ENCODE data around the gene AKAP12.

The AKAP12 gene

GRCh38 chr6:151240036-151240685, 394 bp downstream of the AKAP12 start:
- DNase-seq: peak; percentile 89

DNA sequence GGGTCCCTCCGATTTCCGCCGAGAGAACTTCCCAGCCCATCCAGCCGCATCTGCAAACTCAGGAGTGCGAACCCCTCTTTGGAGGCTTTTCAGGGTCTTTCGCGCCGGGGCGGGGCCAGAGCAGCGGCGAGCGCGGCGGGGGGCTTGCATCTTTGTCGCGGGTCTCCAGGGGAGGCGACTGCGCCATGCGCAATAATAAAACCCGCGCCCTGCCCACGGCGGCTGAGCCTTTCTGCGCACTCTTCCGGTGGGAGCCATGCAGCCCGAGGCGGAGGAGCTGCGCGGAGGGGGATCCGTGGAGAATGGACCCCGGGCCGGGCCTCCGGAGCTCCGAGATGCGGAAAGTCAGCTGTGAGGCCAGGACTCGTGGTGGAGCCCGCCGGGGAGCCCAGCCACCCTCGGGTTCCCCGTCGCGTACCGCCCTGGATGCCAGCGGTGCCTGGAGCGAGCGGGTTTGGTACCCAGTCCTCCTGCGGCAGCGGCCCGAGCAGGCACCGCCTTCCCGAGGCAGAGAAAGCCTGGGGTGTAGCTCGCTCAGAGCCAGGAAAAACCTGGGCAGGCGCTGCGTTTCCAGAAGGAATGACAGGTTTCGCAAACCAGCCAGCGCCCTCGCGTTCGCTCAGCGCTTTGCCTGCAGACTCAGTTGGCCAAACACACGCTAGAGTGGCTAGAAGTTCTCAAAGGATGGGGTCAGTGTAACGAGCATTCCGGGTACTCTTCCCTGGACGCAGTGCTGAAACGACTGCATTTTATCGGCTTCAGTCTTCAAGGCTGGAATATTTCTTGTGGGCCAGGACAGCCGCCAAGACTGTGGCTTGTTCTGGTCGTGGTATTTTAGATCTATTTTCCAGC, 1.2 kb downstream of the AKAP12 start:
- peak; percentile 64 for DNase-seq

DNA sequence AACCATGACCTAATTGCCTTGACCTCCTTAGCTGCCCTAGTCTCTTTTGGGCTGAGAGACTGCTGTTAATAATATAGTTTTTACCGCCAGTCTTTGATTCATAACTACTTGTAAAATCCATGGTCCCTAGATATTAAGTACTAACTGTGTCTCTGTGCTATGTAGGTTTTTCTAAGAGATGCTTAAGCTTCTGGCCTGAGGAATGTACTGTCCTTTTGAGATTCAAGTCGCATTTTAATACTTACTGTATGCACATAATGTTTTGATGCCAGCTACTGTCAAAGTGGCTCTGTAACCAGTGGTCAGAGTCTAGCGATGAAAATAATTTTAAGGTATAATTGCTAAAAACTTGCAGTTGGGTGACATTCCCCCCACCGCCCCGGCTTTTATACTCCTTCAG, 2.1 kb downstream of the AKAP12 start:
- no peak for DNase-seq

DNA sequence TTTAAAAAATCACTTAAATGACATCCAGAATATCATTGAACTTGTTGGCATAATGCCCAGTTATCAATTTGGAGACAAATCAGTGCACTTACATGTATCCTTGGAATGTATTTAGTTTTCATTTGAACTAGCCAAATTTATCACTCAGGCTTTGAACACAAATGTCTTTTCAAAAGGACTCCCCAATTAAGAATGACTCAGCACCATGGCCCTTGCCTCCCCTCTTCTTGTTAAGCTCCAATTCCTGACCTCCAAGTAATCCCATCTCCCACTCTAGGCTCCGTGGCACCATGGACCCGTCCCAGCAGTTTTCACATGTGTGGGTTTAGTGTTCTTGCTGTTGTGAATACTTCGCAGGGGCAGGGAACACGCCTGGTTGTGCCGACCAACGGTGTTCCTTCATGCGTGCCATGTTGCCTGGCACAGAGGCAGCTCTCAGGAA, 2.7 kb downstream of the AKAP12 start:
- no peak for DNase-seq

- no peak for DNase-seq
These were observed 3.7 kb downstream of the AKAP12 start for GRCh38 chr6:151243481-151243880.

- DNase-seq: no peak
These were observed 7.7 kb downstream of the AKAP12 start for GRCh38 chr6:151247490-151247889.

DNA sequence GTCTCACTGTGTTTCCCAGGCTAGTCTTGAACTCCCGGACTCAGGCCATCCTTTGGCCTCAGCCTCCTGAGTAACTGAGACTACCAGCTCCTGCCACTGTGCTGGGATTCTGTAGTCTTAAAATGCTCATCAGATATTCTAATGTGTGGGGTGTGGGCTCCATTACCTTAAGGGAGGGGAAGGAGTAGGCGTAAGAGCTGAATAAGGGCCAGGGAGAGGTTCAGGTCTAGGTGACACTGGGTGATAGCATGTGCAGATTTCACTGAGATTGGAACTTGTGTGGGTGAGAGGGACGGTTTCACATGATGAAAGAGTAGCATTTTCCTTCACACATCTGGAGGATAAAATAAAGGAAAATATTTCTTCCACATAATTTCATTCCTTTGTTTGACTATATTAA, 8.5 kb downstream of the AKAP12 start:
- DNase-seq: no peak

- no peak for DNase-seq
These were observed 12.9 kb downstream of the AKAP12 start for GRCh38 chr6:151252634-151253033.

DNA sequence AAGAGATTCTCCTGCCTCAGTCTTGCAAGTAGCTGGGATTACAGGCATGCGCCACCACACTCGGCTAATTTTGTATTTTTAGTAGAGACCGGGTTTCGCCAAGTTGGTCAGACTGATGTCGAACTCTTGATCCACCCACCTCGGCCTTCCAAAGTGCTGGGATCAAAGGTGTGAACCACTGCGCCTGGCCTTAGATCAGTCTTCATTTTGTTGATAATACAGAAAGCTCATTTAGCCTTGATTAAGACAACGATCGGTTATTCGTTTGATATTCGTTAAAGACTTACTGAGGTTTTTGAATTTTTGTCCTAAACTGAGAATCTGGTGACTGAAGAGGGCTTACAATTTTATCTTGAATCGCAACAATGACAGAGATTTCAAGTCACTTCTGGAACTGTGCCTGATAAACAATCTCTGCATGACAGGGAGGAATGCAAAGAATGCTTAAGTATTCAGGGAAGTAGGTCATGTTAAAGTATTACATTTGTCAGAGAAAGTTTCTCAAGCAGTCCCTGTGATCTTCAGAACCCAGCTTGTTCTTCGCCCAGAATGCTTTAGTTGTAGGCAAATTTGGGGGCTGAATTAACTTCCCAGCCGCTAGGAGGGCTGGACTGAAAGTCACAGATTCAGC, 14.8 kb downstream of the AKAP12 start:
- DNase-seq: no peak

GRCh38 chr6:151255811-151256210, 16.0 kb downstream of the AKAP12 start:
- no peak for DNase-seq

GRCh38 chr6:151257985-151258445, 18.2 kb downstream of the AKAP12 start:
- no peak for DNase-seq

- DNase-seq: no peak
These were observed 20.4 kb downstream of the AKAP12 start for GRCh38 chr6:151260205-151260604.

- DNase-seq: no peak
These were observed 23.3 kb downstream of the AKAP12 start for GRCh38 chr6:151263035-151263434.

- DNase-seq: peak; percentile 37
These were observed 24.2 kb downstream of the AKAP12 start for GRCh38 chr6:151263967-151264366.

GRCh38 chr6:151265282-151265681, 25.5 kb downstream of the AKAP12 start:
- no peak for DNase-seq

DNA sequence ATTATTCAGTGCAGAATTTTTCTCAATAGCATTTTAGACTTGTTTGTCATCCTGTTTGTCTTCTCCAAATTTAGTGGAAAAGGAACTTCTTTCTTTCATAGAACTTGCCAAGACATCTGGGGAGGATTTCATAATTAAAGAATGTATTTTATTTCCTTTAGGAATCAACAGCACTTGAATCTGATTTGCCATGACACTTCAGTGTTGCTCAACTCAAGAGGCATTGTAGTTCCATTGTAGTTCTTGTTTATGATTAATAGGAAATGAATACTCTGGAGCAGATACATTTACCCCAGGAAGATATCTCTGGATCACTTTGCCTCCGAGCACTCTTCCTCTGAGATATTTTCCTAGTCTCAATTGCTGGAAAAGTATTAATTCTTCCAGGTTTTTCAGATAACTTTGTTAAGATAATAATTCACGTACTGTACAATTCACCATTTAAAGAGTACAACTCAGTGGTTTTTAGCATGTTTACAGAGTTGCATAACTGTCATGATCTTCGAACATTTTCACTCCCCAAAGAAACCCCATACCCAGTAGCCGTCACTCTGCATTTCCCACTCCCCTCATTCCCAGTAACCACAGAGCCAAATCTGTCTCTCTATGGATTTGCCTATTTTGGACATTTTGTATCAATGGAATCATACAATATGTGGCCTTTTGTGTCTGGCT, 29.7 kb downstream of the AKAP12 start:
- no peak for DNase-seq

- DNase-seq: no peak
These were observed 35.4 kb downstream of the AKAP12 start for GRCh38 chr6:151275121-151275520.

DNA sequence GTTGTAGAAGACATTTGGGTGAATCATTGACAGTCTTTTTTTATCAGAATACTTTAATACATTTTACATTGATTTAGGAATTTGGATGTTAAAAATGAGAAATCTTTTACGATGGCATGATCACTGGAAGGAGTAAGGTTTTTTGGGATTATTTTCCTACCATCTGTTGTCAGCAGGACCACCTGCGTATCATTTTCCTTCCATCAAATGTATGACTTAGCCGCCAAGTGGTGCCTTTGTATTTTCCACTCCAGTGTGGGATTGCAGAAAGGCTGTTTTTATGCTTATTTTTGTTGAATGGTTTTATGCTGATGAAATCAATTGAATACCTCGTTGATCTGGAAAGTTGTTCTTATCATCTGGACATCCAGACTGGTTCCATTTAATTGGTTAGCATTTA, 35.8 kb downstream of the AKAP12 start:
- no peak for DNase-seq

DNA sequence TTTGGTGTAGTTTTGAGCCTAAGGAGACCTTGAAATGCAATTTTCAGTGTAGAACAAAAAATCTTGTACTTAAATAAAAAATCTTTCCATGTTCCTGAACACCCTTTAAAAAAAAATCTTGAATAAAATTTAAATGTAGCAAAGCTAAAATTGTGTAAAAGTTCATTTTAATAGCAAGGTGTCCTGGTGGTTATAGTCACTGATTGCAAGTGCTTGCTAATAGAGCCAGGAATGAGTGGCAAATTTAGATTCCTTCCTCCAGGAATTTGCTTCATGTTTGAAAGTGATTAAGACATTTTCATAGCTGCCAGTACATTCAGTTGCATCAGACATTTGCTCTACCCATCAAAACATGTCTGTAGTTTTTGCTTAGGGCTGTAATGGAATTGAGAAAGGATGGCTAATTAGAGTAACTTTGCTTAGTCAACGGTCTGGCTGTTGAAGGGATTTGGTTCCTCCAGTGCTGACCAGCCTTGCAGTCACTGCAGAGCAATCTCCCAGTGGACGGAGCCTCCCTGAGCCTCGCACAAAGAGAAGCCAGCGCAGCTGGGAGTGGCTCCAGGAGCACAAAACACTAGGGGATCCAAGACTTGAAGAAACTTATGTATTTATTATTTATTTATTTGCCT, 36.5 kb downstream of the AKAP12 start:
- DNase-seq: no peak

GRCh38 chr6:151279891-151280290, 40.1 kb downstream of the AKAP12 start:
- no peak for DNase-seq

GRCh38 chr6:151280859-151281258, 41.1 kb downstream of the AKAP12 start:
- no peak for DNase-seq

- DNase-seq: no peak
These were observed 44.2 kb downstream of the AKAP12 start for GRCh38 chr6:151284012-151284411.

- DNase-seq: no peak
These were observed 44.8 kb downstream of the AKAP12 start for GRCh38 chr6:151284548-151285017.

Data from left hindlimb (tissue), 1 donor.